ENCODE results near the gene GDF2. TPM values are rescaled to one million over a fixed set of nuclear protein-coding genes. Genes with fewer than 3 reads are reported as not detected.
A peak's percentile ranks its signal among the peaks of the same experiment; 100 is the strongest.

Gene GDF2
- total RNA-seq, 2 donors from 2014 or later, result not detected

- Histone ChIP-seq H3K27me3 (no peaks in the 10 kb centered on the region), H3K27ac (no peak overlapping the region), H3K9me3 (no peaks in the 10 kb centered on the region), H3K36me3 (no peaks in the 10 kb centered on the region), H3K4me1 (peaks cover under 1% of the 10 kb centered on the region), H3K4me3 (no peak overlapping the region), H3K9ac (ENCODE audit: low read depth in 2 of 2, low read length in 2 of 2) (no peak overlapping the region)
- intact Hi-C loops (cut with DNase I), result no loop called here
- DNase-seq, result no peak
- no peak for TF ChIP-seq CTCF (IDR thresholded peaks at IDR 0.05)
These were observed 23.0 kb downstream of the GDF2 start for GRCh38 chr10:47344996-47345870.

- intact Hi-C loops (cut with DNase I), result no loop called here
- TF ChIP-seq CTCF (IDR thresholded peaks at IDR 0.05), result no peak
- Histone ChIP-seq H3K4me1 (no peaks in the 10 kb centered on the region), H3K4me3 (no peak overlapping the region), H3K27me3 (no peaks in the 10 kb centered on the region), H3K27ac (no peak overlapping the region), H3K36me3 (no peaks in the 10 kb centered on the region), H3K9ac (ENCODE audit: low read depth in 2 of 2, low read length in 2 of 2) (no peak overlapping the region), H3K9me3 (no peaks in the 10 kb centered on the region)
- peak; percentile 44 for DNase-seq
These were observed 24.5 kb downstream of the GDF2 start for GRCh38 chr10:47346581-47347302.

GRCh38 chr10:47347303-47347675 is 25.0 kb downstream of the GDF2 start:
- no peaks in the 10 kb centered on the region for H3K36me3 ChIP-seq
- no peak overlapping the region for H3K9ac ChIP-seq (ENCODE audit: low read depth in 2 of 2, low read length in 2 of 2)
- no peaks in the 10 kb centered on the region for H3K9me3 ChIP-seq
- DNase-seq, result no peak
- H3K27me3 ChIP-seq, result no peaks in the 10 kb centered on the region
- no peak overlapping the region for H3K27ac ChIP-seq
- H3K4me1 ChIP-seq, result no peaks in the 10 kb centered on the region
- H3K4me3 ChIP-seq, result no peak overlapping the region
- TF ChIP-seq CTCF (IDR thresholded peaks at IDR 0.05), result no peak
- intact Hi-C loops (cut with DNase I), result no loop called here

- no peaks in the 10 kb centered on the region for H3K36me3 ChIP-seq
- no peak within 1 kb of the TSS for H3K27ac ChIP-seq
- no peak within 1 kb of the TSS for H3K4me3 ChIP-seq
- no peaks in the 10 kb centered on the region for H3K27me3 ChIP-seq
- H3K4me1 ChIP-seq, result no peaks in the 10 kb centered on the region
- H3K9me3 ChIP-seq, result no peaks in the 10 kb centered on the region
- no peak for TF ChIP-seq CTCF (IDR thresholded peaks at IDR 0.05)
- H3K9ac ChIP-seq (ENCODE audit: low read depth in 2 of 2, low read length in 2 of 2), result no peak within 1 kb of the TSS
- intact Hi-C loops (cut with DNase I), result no loop called here
- DNase-seq, result no peak
These were observed 25.9 kb downstream of the GDF2 start, which contains the start of gene RBP3 for GRCh38 chr10:47348138-47348651. Gene RBP3 (plus strand): TSS chr10:47348363. CDS start chr10:47348485, 122 bp downstream.

GRCh38 chr10:47348661-47349470 is 26.6 kb downstream of the GDF2 start:
- H3K9ac ChIP-seq (ENCODE audit: low read depth in 2 of 2, low read length in 2 of 2), result no peak overlapping the region
- H3K27me3 ChIP-seq, result no peaks in the 10 kb centered on the region
- DNase-seq, result no peak
- no peaks in the 10 kb centered on the region for H3K36me3 ChIP-seq
- intact Hi-C loops (cut with DNase I), result no loop called here
- H3K27ac ChIP-seq, result no peak overlapping the region
- no peak overlapping the region for H3K4me3 ChIP-seq
- no peak for TF ChIP-seq CTCF (IDR thresholded peaks at IDR 0.05)
- no peaks in the 10 kb centered on the region for H3K9me3 ChIP-seq
- no peaks in the 10 kb centered on the region for H3K4me1 ChIP-seq
